ENCODE results near the gene GTF3C1. TPM values are rescaled to one million over a fixed set of nuclear protein-coding genes. Genes with fewer than 3 reads are reported as not detected.

GTF3C1 gene
- total and polyA plus RNA-seq, 2 of the 8 experiments (the other 6 are each of a cell fraction or from before 2014, with no cell fraction given): 89.3 to 126 TPM

- Histone ChIP-seq H3K4me1 (replicated peaks in 1 of 4; ENCODE audit: control insufficient read depth in 3 of 4, insufficient read depth in 4 of 4, low read length in 3 of 4) (no peaks in the 10 kb centered on the region), H2BK20ac (ENCODE audit: low read length) (no peak overlapping the region), H3K4ac (replicated peaks; ENCODE audit: insufficient read length, low read depth, low read length) (no peak overlapping the region), H2BK12ac (ENCODE audit: low read depth, low read length) (no peak overlapping the region), H3K36me3 (ENCODE audit: control insufficient read depth in 2 of 4, insufficient read depth in 4 of 4, low read length in 3 of 4) (peaks cover 44 to 79% (median 67%) of the 10 kb centered on the region in 4 experiments), H3K9ac (replicated peaks in 1 of 4; ENCODE audit: extremely low read depth in 1 of 4, low read depth in 3 of 4, low read length in 3 of 4) (peak overlapping the region in 1 of 4 experiments; percentile 43; a peak in 1 of 7 replicates), H2AK5ac (ENCODE audit: low read depth, low read length) (no peak overlapping the region), H3K9me3 (ENCODE audit: insufficient read depth in 2 of 2, low read depth in 1 of 2, low read length in 1 of 2) (no peaks in the 10 kb centered on the region), H3K14ac (ENCODE audit: insufficient read length) (no peak overlapping the region), H3K27ac (ENCODE audit: low read depth, low read length) (no peak overlapping the region), H3K18ac (ENCODE audit: extremely low read depth, low read length) (no peak overlapping the region), H3K23ac (ENCODE audit: insufficient read length) (no peak overlapping the region), H4K91ac (replicated peaks; ENCODE audit: insufficient read length, low read length) (no peak overlapping the region), H3K56ac (replicated peaks; ENCODE audit: insufficient read length, low read depth, low read length) (no peak overlapping the region), H2BK15ac (ENCODE audit: low read length) (no peak overlapping the region), H3K79me2 (ENCODE audit: control insufficient read depth in 1 of 2, insufficient read depth in 2 of 2, low read length in 2 of 2) (no peaks in the 10 kb centered on the region), H3K4me2 (ENCODE audit: insufficient read depth in 1 of 2, low read depth in 2 of 2, low read length in 2 of 2) (no peak overlapping the region), H2BK5ac (ENCODE audit: low read depth, low read length) (no peak overlapping the region), H4K20me1 (replicated peaks in 1 of 2; ENCODE audit: control insufficient read depth in 1 of 2, insufficient read depth in 2 of 2, low read length in 2 of 2) (peaks cover 11 to 14% of the 10 kb centered on the region in 2 experiments), H3K23me2 (ENCODE audit: low read depth, low read length) (no peaks in the 10 kb centered on the region), H4K5ac (ENCODE audit: insufficient read length, low read depth, low read length) (no peak overlapping the region), H3K27me3 (replicated peaks in 1 of 4; ENCODE audit: control insufficient read depth in 3 of 4, extremely low read depth in 1 of 4, insufficient read depth in 3 of 4, low read length in 3 of 4) (no peaks in the 10 kb centered on the region), H4K8ac (ENCODE audit: extremely low read depth, insufficient read depth, low read length) (no peak overlapping the region), H2BK120ac (replicated peaks; ENCODE audit: low read depth, low read length) (no peak overlapping the region), H2AFZ (ENCODE audit: low read length) (no peak overlapping the region), H3K79me1 (ENCODE audit: low read depth, low read length) (no peaks in the 10 kb centered on the region), H3K4me3 (ENCODE audit: extremely low read depth in 1 of 4, insufficient read depth in 2 of 4, low read depth in 3 of 4, low read length in 4 of 4) (no peak overlapping the region)
- WGBS, 2 experiments (ENCODE audit: extremely low coverage in 1 of 2, insufficient coverage in 1 of 2, insufficient read length in 1 of 2, insufficient replicate concordance in 2 of 2, low coverage in 1 of 2, low lambda C conversion rate in 2 of 2, missing lambda C conversion rate in 1 of 2): 96% methylated on average over 16 of the region's 16 CpGs; no CpG with 5 or more reads in 1 of the 2 experiments
- ChIA-PET CTCF (ENCODE audit: partially characterized antibody) (interaction anchor here (0.9 kb wide), 1 partner anchor 29 kb away, joined by 4 read pairs; no protein-coding TSS in a partner anchor), POLR2A (ENCODE audit: partially characterized antibody) (interaction anchor here (0.8 kb wide), 1 partner anchor 29 kb away, joined by 3 read pairs; no protein-coding TSS in a partner anchor)
- FAIRE-seq: no peak
- no peak for DNase-seq (ENCODE audit: low read depth in 1 of 2, low spot score in 2 of 2)
- TF ChIP-seq SRF (IDR thresholded peaks at IDR 0.05; ENCODE audit: low read depth, low read length) (no peak), POLR2AphosphoS5 (IDR thresholded peaks at IDR 0.05; ENCODE audit: low read depth, low read length) (no peak), SP4 (IDR thresholded peaks at IDR 0.05; ENCODE audit: low read length) (no peak), TEAD4 (IDR thresholded peaks at IDR 0.05; ENCODE audit: low read depth, low read length) (no peak), CTCF (IDR thresholded peaks at IDR 0.05; ENCODE audit: control extremely low read depth in 1 of 3, insufficient read depth in 1 of 3, low read depth in 1 of 3, low read length in 3 of 3) (no peak), KDM1A (IDR thresholded peaks at IDR 0.05; ENCODE audit: borderline replicate concordance, low read length) (no peak)
Measured at GRCh38 chr16:27491894-27492587, 57.7 kb downstream of the GTF3C1 start.
